ENCODE results near the gene FAM229B. TPM values are rescaled to one million over a fixed set of nuclear protein-coding genes. Genes with fewer than 3 reads are reported as not detected.

The FAM229B gene
- total and polyA plus RNA-seq, 2 donors (not counting 3 experiments of a cell fraction or from before 2014, with no cell fraction given): 9.1 to 10.6 TPM

GRCh38 chr6:112049996-112050395 lies 37.4 kb upstream of the FAM229B start:
- no peaks in the 10 kb centered on the region for H3K9me3 ChIP-seq (replicated peaks; ENCODE audit: control insufficient read depth, insufficient read depth, low read length)
- no peak overlapping the region for H2AFZ ChIP-seq (ENCODE audit: low read depth, low read length)
- H3K27ac ChIP-seq (ENCODE audit: insufficient read depth, low read depth, low read length): no peak overlapping the region
- DNase-seq (ENCODE audit: low read depth, low spot score) (no peak), FAIRE-seq (no peak)
- H3K9me1 ChIP-seq (replicated peaks; ENCODE audit: control insufficient read depth, extremely low read depth, insufficient read depth, low read length): no peaks in the 10 kb centered on the region
- BruUV-seq (replicated peaks): no TSS peak
- TF ChIP-seq POLR2A (IDR thresholded peaks at IDR 0.05; ENCODE audit: low read depth, low read length): no peak
- no peak for TF ChIP-seq POLR2AphosphoS5 (IDR thresholded peaks at IDR 0.05; ENCODE audit: insufficient read depth, low read depth, low read length)
- TF ChIP-seq JUN (IDR thresholded peaks at IDR 0.05; ENCODE audit: borderline replicate concordance, insufficient read depth, insufficient read length, low read depth): no peak
- no peaks in the 10 kb centered on the region for H3K36me3 ChIP-seq (ENCODE audit: control insufficient read depth in 2 of 2, extremely low read depth in 1 of 2, insufficient read depth in 2 of 2, low read length in 2 of 2)
- H3K4me3 ChIP-seq (replicated peaks in 1 of 3; ENCODE audit: insufficient read depth in 1 of 3, low read depth in 1 of 3, low read length in 3 of 3): no peak overlapping the region
- intact Hi-C loops (cut with micrococcal nuclease) (loop anchor here (10.0 kb wide), 1 partner anchor 685 kb away; no protein-coding TSS in a partner anchor), dilution Hi-C loops (cut with MboI; ENCODE audit: extremely low pct_ligation_motif_present, low sequenced_read_pairs) (no loop called here)
- no peaks in the 10 kb centered on the region for H3K4me1 ChIP-seq (ENCODE audit: control insufficient read depth, extremely low read depth, insufficient read depth, low read length)
- ChIA-PET POLR2A (no interaction called here), CTCF (interaction anchor here (1.0 to 3.1 kb wide), 4 partner anchors 9 to 791 kb away, joined by 3 to 10 read pairs (median 4); a partner anchor contains a TSS)
- H3K9ac ChIP-seq (replicated peaks; ENCODE audit: extremely low read depth, insufficient read depth, low read length): no peak overlapping the region
- H3K27me3 ChIP-seq (ENCODE audit: control insufficient read depth in 2 of 2, insufficient read depth in 2 of 2, low read length in 2 of 2): no peaks in the 10 kb centered on the region
- H3K79me2 ChIP-seq (ENCODE audit: control insufficient read depth, insufficient read depth, low read length): no peaks in the 10 kb centered on the region
- H4K20me1 ChIP-seq (replicated peaks; ENCODE audit: control insufficient read depth, extremely low read depth, insufficient read depth, low read length): no peaks in the 10 kb centered on the region
- H3K4me2 ChIP-seq (ENCODE audit: insufficient read depth, low read length): no peak overlapping the region

- Histone ChIP-seq H3K4me3 (replicated peaks in 1 of 3; ENCODE audit: insufficient read depth in 1 of 3, low read depth in 1 of 3, low read length in 3 of 3) (no peak overlapping the region), H3K79me2 (ENCODE audit: control insufficient read depth, insufficient read depth, low read length) (no peaks in the 10 kb centered on the region), H3K9me3 (replicated peaks; ENCODE audit: control insufficient read depth, insufficient read depth, low read length) (no peaks in the 10 kb centered on the region), H3K9me1 (replicated peaks; ENCODE audit: control insufficient read depth, extremely low read depth, insufficient read depth, low read length) (no peaks in the 10 kb centered on the region), H3K9ac (replicated peaks; ENCODE audit: extremely low read depth, insufficient read depth, low read length) (no peak overlapping the region), H3K4me1 (ENCODE audit: control insufficient read depth, extremely low read depth, insufficient read depth, low read length) (no peaks in the 10 kb centered on the region), H3K27ac (ENCODE audit: insufficient read depth, low read depth, low read length) (no peak overlapping the region), H2AFZ (ENCODE audit: low read depth, low read length) (no peak overlapping the region), H3K27me3 (ENCODE audit: control insufficient read depth in 2 of 2, insufficient read depth in 2 of 2, low read length in 2 of 2) (no peaks in the 10 kb centered on the region), H3K4me2 (ENCODE audit: insufficient read depth, low read length) (no peak overlapping the region), H3K36me3 (ENCODE audit: control insufficient read depth in 2 of 2, extremely low read depth in 1 of 2, insufficient read depth in 2 of 2, low read length in 2 of 2) (no peaks in the 10 kb centered on the region), H4K20me1 (replicated peaks; ENCODE audit: control insufficient read depth, extremely low read depth, insufficient read depth, low read length) (no peaks in the 10 kb centered on the region)
- FAIRE-seq (no peak), DNase-seq (ENCODE audit: low read depth, low spot score) (no peak)
- intact Hi-C loops (cut with micrococcal nuclease): no loop called here
- no peak for TF ChIP-seq MAX (IDR thresholded peaks at IDR 0.05; ENCODE audit: insufficient read depth, insufficient read length)
- TF ChIP-seq EZH2 (IDR thresholded peaks at IDR 0.05; ENCODE audit: borderline replicate concordance, low read depth, low read length, severe bottlenecking): no peak
- no peak for TF ChIP-seq POLR2AphosphoS5 (IDR thresholded peaks at IDR 0.05; ENCODE audit: insufficient read depth, low read depth, low read length)
- TF ChIP-seq JUN (IDR thresholded peaks at IDR 0.05; ENCODE audit: borderline replicate concordance, insufficient read depth, insufficient read length, low read depth): no peak
- TF ChIP-seq MYC (IDR thresholded peaks at IDR 0.05; ENCODE audit: low read depth, low read length): no peak
- TF ChIP-seq GATA2 (IDR thresholded peaks at IDR 0.05; ENCODE audit: insufficient read depth, insufficient read length, low read depth, low read length): no peak
- no peak for TF ChIP-seq CTCF (IDR thresholded peaks at IDR 0.05; ENCODE audit: extremely low read depth in 1 of 2, insufficient read depth in 1 of 2, low read depth in 1 of 2, low read length in 2 of 2)
- no peak for TF ChIP-seq POLR2A (IDR thresholded peaks at IDR 0.05; ENCODE audit: low read depth, low read length)
- no peak for TF ChIP-seq FOS (IDR thresholded peaks at IDR 0.05; ENCODE audit: borderline replicate concordance, insufficient read depth, low read length)
- CTCF ChIA-PET: interaction anchor here (0.8 to 3.1 kb wide), 5 partner anchors 8 to 1039 kb away, joined by 3 to 10 read pairs (median 4); a partner anchor contains a TSS
- dilution Hi-C loops (cut with MboI; ENCODE audit: extremely low pct_ligation_motif_present, low sequenced_read_pairs): no loop called here
- POLR2A ChIA-PET: no interaction called here
- BruUV-seq (replicated peaks): no TSS peak
These were observed 37.0 kb upstream of the FAM229B start for GRCh38 chr6:112050429-112050828.
